Naive thymus-derived CD4-positive, alpha-beta T cell (primary cell): ENCODE results near the gene TTC39A. TPM values are rescaled to one million over a fixed set of nuclear protein-coding genes. Genes with fewer than 3 reads are reported as not detected.

Experiments
- ATAC-seq: fragments of 150-1000 bp; cut with Tn5 transposase; 2 replicates; pipeline ENCODE4 v1.10.0; 2021; ENCODE audit warnings: mild to moderate bottlenecking, moderate library complexity
- CTCF ChIA-PET: fragments of 350-600 bp; sonication (Branson Sonifier 250); formaldehyde crosslinking; loops from one replicate; lab custom pipeline; 2021; ENCODE audit warnings: antibody characterized with exemption; lab: Charles Lee
- POLR2A ChIA-PET: fragments of 350-600 bp; sonication (Branson Sonifier 250); formaldehyde crosslinking; loops from one replicate; lab custom pipeline; 2021; ENCODE audit warnings: antibody characterized with exemption, inconsistent platforms; lab: Charles Lee
- DNase-seq, 9 donors: peaks; one replicate each; pipeline versions ENCODE4 v3.0.0 to v3.0.0-alpha.2; 2020 to 2022; ENCODE audit warnings: mixed read lengths in 1 of 9
- H3K27ac ChIP-seq: one replicate; pipeline ENCODE4 v1.7.0; 2013; ENCODE audit warnings: mild to moderate bottlenecking, low read depth, low read length, moderate library complexity
- H3K27me3 ChIP-seq, 2 donors: one replicate each; pipeline ENCODE4 v1.7.0; 2013; ENCODE audit warnings: low read length in 2 of 2, mild to moderate bottlenecking in 2 of 2, moderate library complexity in 2 of 2; ENCODE audit not compliant: control insufficient read depth in 2 of 2, insufficient read depth in 2 of 2
- H3K36me3 ChIP-seq, 3 experiments: 1 replicate in 2 of 3; 2 replicates in 1 of 3; pipeline ENCODE4 v1.7.0; 2013; ENCODE audit warnings: low read length in 3 of 3, mild to moderate bottlenecking in 3 of 3, moderate library complexity in 1 of 3; ENCODE audit not compliant: insufficient read depth in 3 of 3, control insufficient read depth in 2 of 3
- H3K4me1 ChIP-seq, 2 donors: one replicate each; pipeline ENCODE4 v1.7.0; 2013; ENCODE audit warnings: low read length in 2 of 2, mild to moderate bottlenecking in 2 of 2, moderate library complexity in 1 of 2; ENCODE audit not compliant: control insufficient read depth in 2 of 2, insufficient read depth in 2 of 2
- H3K4me3 ChIP-seq: 2 replicates; pipeline ENCODE4 v1.7.0; 2013; ENCODE audit warnings: mild to moderate bottlenecking, low read length
- H3K9me3 ChIP-seq, 3 experiments: 1 replicate in 2 of 3; 2 replicates in 1 of 3; pipeline ENCODE4 v1.7.0; 2013; ENCODE audit warnings: low read length in 3 of 3; ENCODE audit not compliant: control insufficient read depth in 2 of 3
- H3K27ac Mint-ChIP-seq, 9 donors: one replicate each; pipeline ENCODE4 v1.8.0; 2020 to 2022; ENCODE audit warnings: mixed read lengths in 9 of 9, mild to moderate bottlenecking in 8 of 9, moderate library complexity in 5 of 9, inconsistent platforms in 2 of 9
- H3K27me3 Mint-ChIP-seq, 5 donors: one replicate each; pipeline ENCODE4 v1.8.0; 2021 to 2022; ENCODE audit warnings: mixed read lengths in 5 of 5, mild to moderate bottlenecking in 1 of 5
- H3K36me3 Mint-ChIP-seq, 5 donors: one replicate each; pipeline ENCODE4 v1.8.0; 2020 to 2022; ENCODE audit warnings: mixed read lengths in 5 of 5, mild to moderate bottlenecking in 3 of 5, inconsistent platforms in 1 of 5
- H3K4me1 Mint-ChIP-seq, 7 donors: one replicate each; pipeline ENCODE4 v1.8.0; 2020 to 2022; ENCODE audit warnings: mixed read lengths in 7 of 7, mild to moderate bottlenecking in 3 of 7, inconsistent platforms in 1 of 7
- H3K4me3 Mint-ChIP-seq, 10 donors: one replicate each; pipeline ENCODE4 v1.8.0; 2020 to 2022; ENCODE audit warnings: mild to moderate bottlenecking in 10 of 10, mixed read lengths in 10 of 10, moderate library complexity in 6 of 10, inconsistent platforms in 2 of 10
- H3K9me3 Mint-ChIP-seq, 11 donors: one replicate each; pipeline ENCODE4 v1.8.0; 2020 to 2022; ENCODE audit warnings: mixed read lengths in 11 of 11, mild to moderate bottlenecking in 4 of 11, inconsistent platforms in 1 of 11, moderate library complexity in 1 of 11
- intact Hi-C, 2 donors: fragments of 100-400 bp; cut with micrococcal nuclease; formaldehyde crosslinking; loops; one replicate each; pipeline ENCODE4 v1.15.1; 2023
- polyA plus RNA-seq, 2 donors: library from polyadenylated mRNA; unstranded; fragments of 300-500 nt; fragmentation: Illumina TruSeq; gene quantifications; one replicate each; pipeline ENCODE4 v1.2.3, GENCODE V29; 2021
- total RNA-seq, 6 experiments: library from RNA in 5 of 6; stranded (reverse) in 5 of 6; gene quantifications; 1 replicate in 5 of 6; 2 replicates in 1 of 6; pipeline ENCODE4 v1.2.3 and lab custom pipeline; 2021 to 2026

Gene TTC39A
- total and polyA plus RNA-seq, 7 experiments from 2014 or later: 0.16 TPM; not detected in 6

- Mint-ChIP-seq H3K4me1 (peaks cover 0 to 20% (median 0%) of the 10 kb centered on the region in 7 donors), H3K27ac (no peak overlapping the region), H3K36me3 (peaks cover 0 to 5% (median 0%) of the 10 kb centered on the region in 5 donors), H3K9me3 (no peaks in the 10 kb centered on the region), H3K27me3 (no peaks in the 10 kb centered on the region), H3K4me3 (no peak overlapping the region)
- Histone ChIP-seq H3K27ac (no peak overlapping the region), H3K4me3 (no peak overlapping the region), H3K27me3 (no peaks in the 10 kb centered on the region), H3K9me3 (no peaks in the 10 kb centered on the region), H3K36me3 (no peaks in the 10 kb centered on the region), H3K4me1 (no peaks in the 10 kb centered on the region)
- ChIA-PET POLR2A (no interaction called here), CTCF (no interaction called here)
- ATAC-seq: no peak
- no peak for DNase-seq
- intact Hi-C loops: no loop called here
Measured at GRCh38 chr1:51282605-51283004, 47.8 kb downstream of the TTC39A start.

GRCh38 chr1:51281807-51282206 is 48.6 kb downstream of the TTC39A start:
- Histone ChIP-seq H3K9me3 (no peaks in the 10 kb centered on the region), H3K36me3 (no peaks in the 10 kb centered on the region), H3K4me3 (no peak overlapping the region), H3K27me3 (no peaks in the 10 kb centered on the region), H3K27ac (no peak overlapping the region), H3K4me1 (no peaks in the 10 kb centered on the region)
- H3K27ac Mint-ChIP-seq: peak overlapping the region in 1 of 9 donors; percentile 0
- POLR2A ChIA-PET: no interaction called here
- DNase-seq (no peak), ATAC-seq (no peak)
- H3K27me3 Mint-ChIP-seq: no peaks in the 10 kb centered on the region
- peaks cover 0 to 20% (median 0%) of the 10 kb centered on the region in 7 donors for H3K4me1 Mint-ChIP-seq
- no peak overlapping the region for H3K4me3 Mint-ChIP-seq
- CTCF ChIA-PET: no interaction called here
- intact Hi-C loops: no loop called here
- no peaks in the 10 kb centered on the region for H3K9me3 Mint-ChIP-seq
- peaks cover 0 to 3% (median 0%) of the 10 kb centered on the region in 5 donors for H3K36me3 Mint-ChIP-seq

- no peaks in the 10 kb centered on the region for H3K27me3 Mint-ChIP-seq
- POLR2A ChIA-PET: interaction anchor here (0.6 kb wide), 1 partner anchor 294 kb away, joined by 3 read pairs; no protein-coding TSS in a partner anchor
- H3K36me3 Mint-ChIP-seq: peaks cover 0 to 3% (median 0%) of the 10 kb centered on the region in 5 donors
- DNase-seq (no peak), ATAC-seq (no peak)
- H3K4me1 Mint-ChIP-seq: peaks cover 0 to 18% (median 0%) of the 10 kb centered on the region in 7 donors
- Histone ChIP-seq H3K27ac (no peak overlapping the region), H3K9me3 (no peaks in the 10 kb centered on the region), H3K27me3 (no peaks in the 10 kb centered on the region), H3K4me3 (no peak overlapping the region), H3K4me1 (no peaks in the 10 kb centered on the region), H3K36me3 (peaks cover 0 to 4% (median 0%) of the 10 kb centered on the region in 3 experiments)
- CTCF ChIA-PET: interaction anchor here (0.6 kb wide), 1 partner anchor 1519 kb away, joined by 3 read pairs; no protein-coding TSS in a partner anchor
- no peaks in the 10 kb centered on the region for H3K9me3 Mint-ChIP-seq
- peak overlapping the region in 1 of 9 donors; percentile 4 for H3K27ac Mint-ChIP-seq
- intact Hi-C loops: no loop called here
- no peak overlapping the region for H3K4me3 Mint-ChIP-seq
Measured at GRCh38 chr1:51280321-51280978, 49.9 kb downstream of the TTC39A start.

DNA sequence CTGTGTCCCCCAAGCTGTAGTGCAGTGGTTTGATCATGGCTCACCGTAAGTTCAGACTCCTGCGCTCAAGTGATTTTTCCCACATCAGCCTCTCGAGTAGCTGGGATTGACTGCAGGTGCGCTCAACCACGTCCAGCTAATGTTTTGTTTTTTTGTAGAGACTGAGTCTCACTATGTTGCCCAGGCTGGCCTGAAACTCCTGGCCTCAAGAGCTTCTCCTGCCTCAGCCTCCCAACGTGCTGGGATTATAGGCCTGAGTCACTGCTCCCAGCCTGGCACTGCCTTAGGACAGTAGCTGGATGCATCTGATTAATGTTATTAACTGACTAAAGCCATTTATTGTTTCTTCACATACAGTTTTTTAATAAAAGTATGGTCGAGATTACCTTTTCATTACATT is 54.1 kb downstream of the TTC39A start:
- Histone ChIP-seq H3K4me1 (no peaks in the 10 kb centered on the region), H3K27ac (no peak overlapping the region), H3K9me3 (no peaks in the 10 kb centered on the region), H3K27me3 (no peaks in the 10 kb centered on the region), H3K36me3 (peaks cover 0 to 4% (median 0%) of the 10 kb centered on the region in 3 experiments), H3K4me3 (no peak overlapping the region)
- intact Hi-C loops: no loop called here
- CTCF ChIA-PET: interaction anchor here (0.5 kb wide), 1 partner anchor 359 kb away, joined by 3 read pairs; no protein-coding TSS in a partner anchor
- Mint-ChIP-seq H3K27ac (peak overlapping the region in 1 of 9 donors; percentile 34), H3K27me3 (no peaks in the 10 kb centered on the region), H3K4me1 (peaks cover 0 to 4% (median 0%) of the 10 kb centered on the region in 7 donors), H3K36me3 (peaks cover under 1 to 11% (median 8%) of the 10 kb centered on the region in 5 donors), H3K9me3 (no peaks in the 10 kb centered on the region), H3K4me3 (no peak overlapping the region)
- DNase-seq (no peak), ATAC-seq (no peak)
- POLR2A ChIA-PET: no interaction called here

DNA sequence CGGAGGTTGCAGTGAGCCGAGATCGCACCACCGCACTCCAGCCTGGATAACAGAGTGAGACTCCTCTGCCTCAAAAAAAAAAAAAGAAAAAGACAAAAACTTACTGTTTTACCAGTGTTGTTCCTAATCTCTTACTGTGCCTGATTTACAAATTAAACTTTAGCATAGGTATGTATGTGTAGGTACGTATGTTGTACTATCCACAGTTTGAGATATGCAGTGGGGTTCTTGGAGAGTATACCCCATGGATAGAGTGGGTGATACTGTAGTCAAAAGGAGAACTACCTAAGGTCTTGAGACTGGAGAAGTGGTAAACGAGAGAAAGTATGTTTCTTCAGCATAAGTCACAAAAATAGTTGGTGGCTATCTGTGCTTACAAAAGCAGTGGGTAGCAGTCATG is 55.7 kb downstream of the TTC39A start:
- H3K9me3 ChIP-seq: no peaks in the 10 kb centered on the region
- H3K27ac ChIP-seq: no peak overlapping the region
- no peak for DNase-seq
- ChIA-PET CTCF (no interaction called here), POLR2A (no interaction called here)
- Mint-ChIP-seq H3K4me3 (no peak overlapping the region), H3K36me3 (peaks cover 9 to 20% (median 12%) of the 10 kb centered on the region in 5 donors), H3K9me3 (no peaks in the 10 kb centered on the region), H3K4me1 (peaks cover 0 to 2% (median 0%) of the 10 kb centered on the region in 7 donors), H3K27me3 (no peaks in the 10 kb centered on the region), H3K27ac (no peak overlapping the region)
- H3K27me3 ChIP-seq: no peaks in the 10 kb centered on the region
- intact Hi-C loops: loop anchor here in 1 of 2 donors (5.0 kb wide), 1 partner anchor 37 kb away; the partner anchor contains the start of gene RNF11
- peaks cover 0 to 14% (median 7%) of the 10 kb centered on the region in 3 experiments for H3K36me3 ChIP-seq
- no peak for ATAC-seq
- no peaks in the 10 kb centered on the region for H3K4me1 ChIP-seq
- H3K4me3 ChIP-seq: no peak overlapping the region

- no peak overlapping the region for H3K4me3 Mint-ChIP-seq
Measured at GRCh38 chr1:51272916-51273315, 57.4 kb downstream of the TTC39A start.

More at GRCh38 chr1:51272916-51273315, 57.4 kb downstream of the TTC39A start:
- H3K9me3 Mint-ChIP-seq: no peaks in the 10 kb centered on the region
- no peak overlapping the region for H3K4me3 ChIP-seq
- intact Hi-C loops: loop anchor here in 1 of 2 donors (5.0 kb wide), 1 partner anchor 36 kb away; the partner anchor contains the start of gene RNF11
- ChIA-PET POLR2A (no interaction called here), CTCF (no interaction called here)
- no peaks in the 10 kb centered on the region for H3K9me3 ChIP-seq
- H3K27me3 ChIP-seq: no peaks in the 10 kb centered on the region
- no peak for DNase-seq
- no peak overlapping the region for H3K27ac ChIP-seq
- H3K27me3 Mint-ChIP-seq: no peaks in the 10 kb centered on the region
- H3K4me1 Mint-ChIP-seq: peaks cover 2 to 9% (median 6%) of the 10 kb centered on the region in 7 donors
- no peaks in the 10 kb centered on the region for H3K4me1 ChIP-seq
- H3K36me3 Mint-ChIP-seq: peaks cover 9 to 25% (median 17%) of the 10 kb centered on the region in 5 donors
- peak overlapping the region in 1 of 9 donors; percentile 36 for H3K27ac Mint-ChIP-seq
- ATAC-seq: no peak
- peaks cover 0 to 14% (median 7%) of the 10 kb centered on the region in 3 experiments for H3K36me3 ChIP-seq
